Amniotic stem cell (primary cell): ENCODE data around the gene EPHA5.
"Not testable (repeated sequence)": the region's sequence is repeated elsewhere in the genome, so short reads cannot be mapped to it uniquely, and the experiment has no call there.

Experiments used
- DNase-seq: peaks from one replicate; lab custom pipeline; 2025; lab: John Stamatoyannopoulos, UW

The EPHA5 gene

DNA sequence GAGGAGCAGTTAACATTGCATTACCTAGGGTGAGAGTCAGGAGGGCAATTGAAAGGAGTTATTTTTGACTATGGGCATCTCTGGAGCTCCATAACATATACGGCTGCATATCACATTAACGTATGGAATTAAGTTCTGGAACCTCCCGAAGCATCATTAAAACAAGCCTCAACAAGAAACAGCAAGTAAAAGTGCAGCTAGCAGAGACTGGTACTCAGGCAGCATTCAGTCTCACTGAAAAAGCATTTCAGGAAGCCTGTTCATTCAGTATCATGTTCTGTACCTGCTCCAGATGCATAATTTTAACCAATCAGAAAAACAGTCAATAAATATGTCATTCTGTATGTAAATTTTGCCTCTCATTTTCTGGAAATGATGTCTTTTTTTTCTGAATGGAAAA is 299.6 kb downstream of the EPHA5 start:
- DNase-seq, result no peak

DNA sequence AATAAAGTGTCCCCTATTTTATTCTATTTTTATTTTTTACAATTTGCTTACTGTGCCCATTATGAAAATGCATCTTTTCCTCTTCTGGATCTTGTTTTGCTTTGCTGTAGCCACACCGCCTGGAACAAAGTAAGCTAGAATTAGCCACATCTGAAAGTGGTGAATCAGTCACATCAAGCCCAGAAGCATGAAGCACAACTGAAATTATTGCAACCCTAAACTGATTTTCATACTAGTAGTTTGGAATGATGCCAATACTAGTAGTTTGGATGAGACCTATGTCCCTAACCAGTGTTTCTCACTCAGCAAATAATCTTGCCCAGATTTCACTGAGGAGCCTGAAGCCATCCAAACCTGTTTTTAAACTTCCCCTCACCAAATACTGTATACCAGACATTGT is 303.0 kb downstream of the EPHA5 start:
- DNase-seq, result no peak

DNA sequence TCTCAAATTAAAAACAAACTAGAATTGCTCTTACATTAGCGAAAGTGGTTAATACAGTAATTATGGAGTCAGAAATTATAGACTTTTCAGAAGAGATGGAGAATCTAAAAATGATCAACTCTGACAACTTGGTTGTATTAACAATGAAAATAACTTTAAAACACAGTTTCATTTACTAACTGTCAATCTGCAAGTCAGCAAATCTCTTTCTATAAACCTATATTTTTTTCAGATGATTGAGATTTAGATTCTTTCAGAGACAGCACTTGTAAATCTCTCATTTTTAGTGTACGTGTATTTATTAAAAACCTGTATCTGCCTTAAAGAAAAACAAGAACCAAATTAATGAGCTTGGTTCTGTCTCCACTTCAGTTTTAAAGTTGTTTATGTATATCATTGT is 311.4 kb downstream of the EPHA5 start:
- DNase-seq, result no peak

DNA sequence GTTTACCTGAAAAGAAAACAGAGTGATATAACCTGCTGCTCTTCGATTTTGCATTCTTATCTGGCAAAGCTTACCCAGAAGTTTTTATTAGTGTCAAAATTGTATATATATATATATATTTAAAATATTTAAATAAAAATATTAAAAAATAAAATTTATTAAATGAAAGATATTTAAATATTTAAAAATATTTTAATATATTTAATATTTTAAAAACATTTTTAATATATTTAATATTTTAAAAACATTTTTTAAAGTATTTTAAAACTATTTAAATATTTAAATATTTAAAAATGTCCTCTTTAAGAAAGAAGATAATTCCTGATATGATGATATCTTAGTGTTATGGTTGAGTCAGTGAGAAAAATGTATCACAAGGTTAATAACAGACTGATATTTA is 317.2 kb downstream of the EPHA5 start:
- DNase-seq, result no peak

DNA sequence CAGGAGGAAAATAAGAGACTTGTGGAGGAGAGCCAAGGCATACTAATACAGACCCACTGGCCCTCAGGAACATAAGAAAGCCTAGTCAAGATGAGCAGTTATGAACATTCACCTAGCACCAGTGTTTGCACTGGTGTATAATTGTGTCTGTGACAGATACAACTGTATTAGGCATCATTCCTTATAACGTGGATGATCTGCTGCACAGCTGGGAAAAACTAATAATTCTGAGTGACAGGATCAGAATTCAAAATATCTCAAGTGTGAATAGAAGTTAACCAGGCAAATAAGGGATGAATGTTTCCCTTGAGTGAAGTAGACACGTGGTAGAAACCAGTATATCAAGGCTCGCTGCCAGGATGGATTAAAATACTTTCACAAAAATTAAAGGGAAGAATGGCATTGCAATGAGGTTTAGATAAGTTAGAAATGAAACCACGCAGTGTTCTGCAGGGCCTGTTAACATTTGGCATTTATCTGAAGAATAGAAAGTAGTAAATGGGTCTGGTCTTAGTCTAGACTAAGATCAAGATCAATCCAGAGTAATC is 325.9 kb downstream of the EPHA5 start:
- DNase-seq, result no peak

DNA sequence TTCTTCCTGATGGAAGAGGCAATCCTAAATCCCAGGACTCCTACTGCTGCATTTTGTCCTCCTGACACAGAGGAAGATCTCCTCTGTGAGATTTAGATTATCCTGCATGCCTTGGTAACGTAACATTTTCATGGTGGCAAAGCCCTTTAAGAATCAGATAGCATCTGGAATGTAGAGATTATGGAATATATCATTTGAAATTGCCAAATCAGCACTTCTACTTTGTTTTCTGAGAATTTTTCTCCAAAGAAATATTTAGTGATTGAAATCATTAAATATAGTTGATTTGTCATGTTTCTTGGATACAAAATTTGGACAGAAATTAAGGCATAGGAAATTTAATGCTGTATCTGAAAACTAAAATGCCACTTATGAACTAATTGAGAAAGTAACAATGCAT is 326.9 kb downstream of the EPHA5 start:
- no peak for DNase-seq

DNA sequence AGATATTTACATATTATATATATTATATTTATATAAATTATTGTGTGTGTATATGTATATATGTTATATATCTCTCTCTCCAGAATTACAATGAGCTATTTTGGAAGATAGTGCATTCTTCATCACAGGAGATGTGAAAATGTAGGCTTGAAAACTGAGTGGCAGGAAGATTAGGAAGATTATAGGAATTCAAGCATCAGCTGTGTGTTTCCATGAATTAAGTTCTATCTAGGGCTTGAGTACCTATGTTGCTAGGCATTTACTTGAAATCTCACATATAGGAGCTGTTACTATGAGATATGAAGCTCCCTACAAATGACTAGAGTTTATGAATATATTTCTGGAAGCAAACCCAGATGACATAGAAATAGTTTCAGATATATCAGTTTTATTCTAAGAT is 328.7 kb downstream of the EPHA5 start:
- no peak for DNase-seq

DNA sequence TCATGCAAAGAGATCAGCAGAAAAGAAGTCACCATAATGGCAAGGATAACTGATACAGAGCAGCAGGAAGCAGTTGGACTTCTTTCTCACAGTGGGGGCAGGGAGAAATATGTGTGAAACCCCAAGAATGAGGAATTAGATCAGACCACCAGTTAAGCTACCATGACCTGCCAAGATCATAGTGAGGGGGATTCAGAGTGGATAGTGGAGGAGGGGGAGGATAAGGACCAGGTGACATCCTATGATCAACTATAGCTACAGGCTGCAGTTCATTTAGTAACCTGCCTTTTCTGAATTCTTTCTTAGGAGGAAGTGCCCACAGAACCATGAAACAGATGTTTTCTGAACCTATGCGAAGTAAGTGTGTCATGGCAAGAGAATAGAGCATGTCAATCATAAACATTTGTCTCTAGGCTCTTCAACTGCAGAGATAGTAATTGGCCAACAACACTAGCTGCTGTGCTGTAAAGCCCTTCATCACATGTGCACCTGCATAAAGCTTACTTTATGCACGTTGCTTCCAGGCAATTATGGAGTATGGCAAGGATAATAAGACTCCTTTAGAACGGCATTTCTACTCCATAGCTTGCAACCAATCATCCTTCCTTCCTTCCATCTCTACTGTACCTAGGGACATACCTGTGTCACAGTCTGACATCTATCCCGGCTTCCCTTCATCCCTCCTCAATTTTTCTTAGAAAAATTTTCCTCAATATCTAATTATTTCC is 329.7 kb downstream of the EPHA5 start:
- no peak for DNase-seq

DNA sequence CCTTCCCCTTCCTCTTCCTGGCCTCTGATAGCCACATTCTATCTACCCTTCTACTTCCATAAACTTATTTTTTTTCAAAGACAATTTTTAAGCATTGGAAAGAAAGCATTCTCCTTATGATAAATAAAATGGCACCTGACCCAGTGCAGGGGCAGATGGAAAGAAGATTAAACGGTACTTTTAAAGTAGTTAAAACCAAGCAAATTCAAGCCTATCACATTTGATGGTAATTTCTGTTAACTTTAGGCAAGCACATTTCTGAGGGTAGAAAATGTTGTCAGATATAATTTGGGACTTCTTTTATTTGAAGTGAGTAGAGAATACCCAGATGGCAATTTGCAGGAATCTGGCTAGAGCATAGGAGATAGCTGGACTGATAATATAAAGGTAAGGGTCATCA is 332.9 kb downstream of the EPHA5 start:
- DNase-seq, result no peak

DNA sequence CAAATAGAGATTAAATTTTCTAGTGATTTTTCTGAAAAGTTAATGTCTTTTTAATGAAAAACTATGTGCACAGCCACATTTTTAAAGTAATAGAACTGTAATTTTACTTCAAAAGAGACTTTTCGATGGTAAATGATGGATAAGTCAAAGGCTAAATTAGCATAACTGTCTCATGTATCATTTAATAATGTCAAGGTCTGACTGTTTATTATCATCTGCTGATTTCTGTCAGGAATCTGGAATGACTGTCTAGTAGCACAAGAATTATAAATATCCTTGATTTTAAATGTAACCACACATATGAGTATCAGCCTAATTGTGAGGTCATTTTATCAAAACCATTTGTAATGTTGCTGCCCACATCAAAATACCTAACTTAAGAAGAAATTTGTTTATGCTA is 333.8 kb downstream of the EPHA5 start:
- DNase-seq, result no peak

DNA sequence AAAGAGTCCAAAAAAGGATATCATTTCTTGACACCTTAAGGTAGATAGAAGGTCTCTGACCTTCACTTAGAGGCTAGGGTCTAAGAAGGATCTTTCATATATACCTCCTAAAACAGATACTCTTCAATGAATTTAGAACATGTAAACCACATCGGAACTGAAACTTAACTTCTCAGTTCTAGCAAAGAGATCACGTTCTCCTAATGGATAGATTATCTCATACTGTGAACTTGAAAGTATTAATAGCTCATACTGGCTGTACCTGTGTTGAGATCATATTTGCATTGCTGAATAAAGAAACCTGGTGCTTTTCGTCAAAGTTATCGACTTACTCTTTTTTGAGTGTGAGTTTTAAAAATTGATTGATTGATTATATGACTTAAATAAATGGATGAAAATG is 353.8 kb downstream of the EPHA5 start:
- no peak for DNase-seq

DNA sequence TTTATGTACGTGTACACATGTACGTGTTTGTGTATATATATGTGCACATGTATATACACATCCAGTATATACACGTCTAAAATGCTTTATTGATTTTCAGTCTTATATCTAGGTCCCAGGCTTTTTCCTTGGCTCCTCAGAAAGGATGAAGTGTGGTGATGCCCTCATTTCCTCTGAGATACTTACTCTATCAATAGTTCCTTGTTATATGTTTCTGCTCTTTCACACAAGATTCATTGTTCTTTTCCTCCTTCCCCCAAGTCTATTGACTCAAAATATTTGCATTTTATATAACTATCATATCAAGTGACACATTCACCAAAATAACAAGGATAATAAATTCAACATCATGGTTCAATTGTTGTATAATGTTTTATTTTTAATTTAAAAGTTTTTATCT is 359.2 kb downstream of the EPHA5 start:
- DNase-seq, result no peak

DNA sequence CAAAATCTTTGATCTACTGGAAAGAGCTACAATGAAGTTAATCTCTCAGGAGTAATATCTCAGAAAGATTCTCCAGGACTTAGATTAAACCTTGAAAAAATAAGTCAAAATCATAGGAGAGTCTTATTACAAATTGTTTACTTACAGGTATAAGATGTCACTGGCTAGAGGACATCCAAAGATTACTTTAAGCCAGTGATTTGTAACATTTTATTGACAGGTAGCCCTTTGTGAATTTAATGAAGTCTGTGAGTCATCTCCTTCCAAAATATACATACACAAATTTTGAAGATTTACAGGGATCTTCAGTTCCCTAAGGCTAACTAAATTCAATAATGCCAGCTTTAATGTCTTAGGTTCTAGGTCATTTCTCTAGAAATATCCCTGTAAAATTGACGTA is 359.7 kb downstream of the EPHA5 start:
- no peak for DNase-seq

DNA sequence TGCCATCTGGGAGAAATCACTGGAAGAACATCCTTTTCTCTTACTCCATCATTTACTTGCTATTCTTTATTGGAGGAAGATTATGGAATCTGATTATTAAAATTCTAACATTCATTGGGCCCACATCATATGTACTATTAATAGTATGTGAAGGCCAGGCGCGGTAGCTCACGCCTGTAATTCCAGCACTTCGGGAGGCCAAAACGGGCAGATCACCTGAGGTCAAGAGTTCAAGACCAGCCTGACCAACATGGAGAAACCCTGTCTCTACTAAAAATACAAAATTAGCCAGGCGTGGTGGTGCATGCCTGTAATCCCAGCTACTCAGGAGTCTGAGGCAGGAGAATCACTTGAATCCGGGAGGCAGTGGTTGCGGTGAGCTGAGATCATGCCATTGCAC is 361.7 kb downstream of the EPHA5 start:
- not testable (repeated sequence) for DNase-seq

DNA sequence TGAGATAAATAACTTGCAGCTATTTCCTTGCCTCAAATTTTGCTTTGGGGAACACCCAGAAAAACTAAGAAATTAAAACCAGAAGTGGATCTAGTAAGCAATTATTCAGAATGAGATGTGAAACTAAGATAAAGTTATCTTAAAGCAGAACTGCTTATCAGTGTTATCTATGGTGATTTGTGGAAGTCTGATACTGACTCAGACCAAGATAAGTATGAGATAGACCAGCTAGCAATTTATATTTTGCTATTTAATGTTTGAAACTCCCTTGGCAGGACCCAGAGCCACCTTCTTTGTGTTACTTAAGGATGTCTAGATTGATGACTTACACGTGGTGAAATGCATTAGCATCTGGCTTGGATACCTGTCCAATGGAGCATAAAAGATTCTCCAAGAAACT is 368.1 kb downstream of the EPHA5 start:
- no peak for DNase-seq

DNA sequence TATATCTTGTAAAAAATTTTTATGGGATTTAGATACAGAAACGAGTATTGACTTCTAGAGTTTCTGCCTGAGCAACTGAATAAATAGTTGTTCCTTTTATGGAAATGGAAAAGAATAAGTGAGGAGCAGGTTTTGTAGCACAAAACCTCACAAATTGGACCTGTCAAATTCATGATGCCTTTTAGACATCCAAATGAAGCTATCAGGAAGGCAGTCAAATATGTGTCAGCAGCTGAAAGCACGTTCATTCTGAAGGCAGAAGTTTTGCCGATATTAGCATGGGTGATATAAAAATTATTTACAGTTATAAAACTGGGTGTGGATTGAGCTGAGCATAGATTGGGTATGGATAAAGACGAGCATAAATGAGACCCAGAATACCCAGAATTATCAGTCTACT is 374.0 kb downstream of the EPHA5 start:
- no peak for DNase-seq

DNA sequence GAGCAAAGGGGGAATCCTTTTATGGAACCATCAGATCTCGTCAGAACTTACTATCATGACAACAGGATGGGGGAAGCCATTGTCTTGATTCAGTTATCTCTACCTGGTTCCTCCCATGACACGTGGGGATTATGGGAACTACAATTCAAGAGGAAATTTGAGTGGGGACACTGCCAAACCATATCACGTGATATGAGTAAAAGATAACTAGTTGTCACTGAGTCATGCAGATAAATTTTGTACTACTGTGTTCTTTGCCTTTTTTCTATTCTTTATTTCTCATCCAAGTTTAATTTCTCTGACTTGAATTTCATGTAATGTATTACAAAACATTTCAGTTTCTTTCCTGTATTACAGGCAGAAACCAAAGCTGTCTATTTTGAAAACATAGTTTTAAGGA is 383.2 kb downstream of the EPHA5 start:
- no peak for DNase-seq
